Thyroid gland (tissue), 4 donors: ENCODE measurements around the gene FRMD4A.

Experiments
- POLR2A ChIP-seq, 2 donors: fragments of 450-650 bp; IDR thresholded peaks; one replicate each; pipeline ENCODE4 v1.6.1; 2017; ENCODE audit warnings: antibody characterized with exemption in 2 of 2, mild to moderate bottlenecking in 2 of 2, moderate library complexity in 1 of 2
- TF ChIP-seq, protein P1 (sequence below), 6 experiments: fragments of 200-600 bp in 3 of 6; fragments of 450-650 bp in 3 of 6; sonication (generic) in 3 of 6; IDR thresholded peaks; one replicate each; pipeline ENCODE4 v1.5.1; 2016 to 2019; ENCODE audit warnings: antibody characterized with exemption in 6 of 6, mild to moderate bottlenecking in 2 of 6, inconsistent platforms in 1 of 6, moderate library complexity in 1 of 6

DNA sequence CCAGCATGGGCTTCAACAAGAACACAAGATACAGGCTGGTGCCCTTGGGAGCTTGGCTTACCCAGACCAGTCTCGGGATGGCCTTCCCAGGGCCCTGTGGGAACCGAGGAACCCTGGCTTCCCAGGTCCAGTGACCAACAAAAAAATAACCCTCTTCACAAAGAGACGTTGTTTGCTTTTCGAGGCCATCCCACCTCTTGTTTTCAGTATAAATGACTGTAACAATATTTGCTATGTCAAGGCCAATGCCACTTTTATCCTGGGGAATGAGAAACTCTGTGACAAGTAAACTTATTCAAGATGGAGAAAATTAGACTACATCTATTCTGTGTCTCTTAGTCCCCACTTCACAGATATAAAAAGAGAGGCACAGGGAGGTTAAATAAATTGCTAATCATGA lies 605.1 kb downstream of the FRMD4A start:
- no peak for TF ChIP-seq POLR2A (IDR thresholded peaks at IDR 0.05)
- TF ChIP-seq, protein P1, sequence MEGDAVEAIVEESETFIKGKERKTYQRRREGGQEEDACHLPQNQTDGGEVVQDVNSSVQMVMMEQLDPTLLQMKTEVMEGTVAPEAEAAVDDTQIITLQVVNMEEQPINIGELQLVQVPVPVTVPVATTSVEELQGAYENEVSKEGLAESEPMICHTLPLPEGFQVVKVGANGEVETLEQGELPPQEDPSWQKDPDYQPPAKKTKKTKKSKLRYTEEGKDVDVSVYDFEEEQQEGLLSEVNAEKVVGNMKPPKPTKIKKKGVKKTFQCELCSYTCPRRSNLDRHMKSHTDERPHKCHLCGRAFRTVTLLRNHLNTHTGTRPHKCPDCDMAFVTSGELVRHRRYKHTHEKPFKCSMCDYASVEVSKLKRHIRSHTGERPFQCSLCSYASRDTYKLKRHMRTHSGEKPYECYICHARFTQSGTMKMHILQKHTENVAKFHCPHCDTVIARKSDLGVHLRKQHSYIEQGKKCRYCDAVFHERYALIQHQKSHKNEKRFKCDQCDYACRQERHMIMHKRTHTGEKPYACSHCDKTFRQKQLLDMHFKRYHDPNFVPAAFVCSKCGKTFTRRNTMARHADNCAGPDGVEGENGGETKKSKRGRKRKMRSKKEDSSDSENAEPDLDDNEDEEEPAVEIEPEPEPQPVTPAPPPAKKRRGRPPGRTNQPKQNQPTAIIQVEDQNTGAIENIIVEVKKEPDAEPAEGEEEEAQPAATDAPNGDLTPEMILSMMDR (IDR thresholded peaks at IDR 0.05): no peak
